Parathyroid adenoma (tissue), 2 donors: ENCODE results near the gene COL4A2.

Experiments used
- H2AFZ ChIP-seq: fragments of 300-600 bp; sonication (generic); one replicate; pipeline ENCODE4 v1.7.0; 2017; ENCODE audit warnings: antibody characterized with exemption, mild to moderate bottlenecking
- H3K27ac ChIP-seq: fragments of 300-600 bp; sonication (generic); one replicate; pipeline ENCODE4 v1.7.0; 2017
- H3K27me3 ChIP-seq: fragments of 300-600 bp; sonication (generic); one replicate; pipeline ENCODE4 v1.7.0; 2017; ENCODE audit warnings: low read length; ENCODE audit not compliant: control insufficient read depth, insufficient read depth
- H3K36me3 ChIP-seq: fragments of 300-600 bp; sonication (generic); one replicate; pipeline ENCODE4 v1.7.0; 2017; ENCODE audit warnings: low read length; ENCODE audit not compliant: control insufficient read depth, insufficient read depth
- H3K4me1 ChIP-seq: fragments of 300-600 bp; sonication (generic); one replicate; pipeline ENCODE4 v1.7.0; 2017; ENCODE audit warnings: control low read depth
- H3K4me2 ChIP-seq: fragments of 300-600 bp; sonication (generic); one replicate; pipeline ENCODE4 v1.7.0; 2017; ENCODE audit warnings: low read length
- H3K4me3 ChIP-seq: fragments of 300-600 bp; sonication (generic); one replicate; pipeline ENCODE4 v1.7.0; 2017; ENCODE audit warnings: low read depth, low read length
- H3K79me2 ChIP-seq: fragments of 300-600 bp; sonication (generic); one replicate; pipeline ENCODE4 v1.7.0; 2017; ENCODE audit warnings: control low read depth
- H3K9ac ChIP-seq: fragments of 300-600 bp; sonication (generic); one replicate; pipeline ENCODE4 v1.7.0; 2017; ENCODE audit warnings: mild to moderate bottlenecking
- H3K9me3 ChIP-seq: fragments of 300-600 bp; sonication (generic); one replicate; pipeline ENCODE4 v1.7.0; 2017; ENCODE audit warnings: low read length; ENCODE audit not compliant: control insufficient read depth
- TF ChIP-seq, protein P1 (sequence below): fragments of 300-600 bp; sonication (generic); IDR thresholded peaks from one replicate; pipeline ENCODE4 v1.7.0; 2017; ENCODE audit warnings: antibody characterized with exemption, mild to moderate bottlenecking
- donor health status: primary hyperparathyroidism.

Gene COL4A2

DNA sequence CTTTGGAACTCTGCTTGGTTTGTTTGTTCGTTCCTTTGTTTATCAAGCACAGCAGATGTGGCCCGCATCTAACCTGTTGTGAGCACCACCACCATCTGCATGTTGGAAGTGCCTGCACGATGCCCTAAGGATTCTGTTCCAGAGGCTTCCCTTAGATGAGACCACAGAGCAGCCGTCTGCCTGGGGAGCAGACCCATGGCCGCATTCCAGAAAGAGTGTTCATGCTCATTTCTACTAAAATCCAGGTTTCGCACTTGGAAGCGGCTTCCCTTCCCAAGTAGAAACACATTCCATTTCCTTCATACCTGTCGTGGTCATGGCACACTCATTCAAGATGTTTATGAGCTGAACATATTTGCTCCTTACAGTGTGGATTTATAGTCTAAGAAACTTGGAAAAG is 27.2 kb downstream of the COL4A2 start:
- Histone ChIP-seq H3K27ac (no peak overlapping the region), H3K27me3 (no peaks in the 10 kb centered on the region), H3K4me3 (no peak overlapping the region), H3K79me2 (no peaks in the 10 kb centered on the region), H3K36me3 (no peaks in the 10 kb centered on the region), H3K4me2 (no peak overlapping the region), H3K9ac (no peak overlapping the region), H3K4me1 (no peaks in the 10 kb centered on the region), H3K9me3 (no peaks in the 10 kb centered on the region), H2AFZ (no peak overlapping the region)
- TF ChIP-seq, protein P1, sequence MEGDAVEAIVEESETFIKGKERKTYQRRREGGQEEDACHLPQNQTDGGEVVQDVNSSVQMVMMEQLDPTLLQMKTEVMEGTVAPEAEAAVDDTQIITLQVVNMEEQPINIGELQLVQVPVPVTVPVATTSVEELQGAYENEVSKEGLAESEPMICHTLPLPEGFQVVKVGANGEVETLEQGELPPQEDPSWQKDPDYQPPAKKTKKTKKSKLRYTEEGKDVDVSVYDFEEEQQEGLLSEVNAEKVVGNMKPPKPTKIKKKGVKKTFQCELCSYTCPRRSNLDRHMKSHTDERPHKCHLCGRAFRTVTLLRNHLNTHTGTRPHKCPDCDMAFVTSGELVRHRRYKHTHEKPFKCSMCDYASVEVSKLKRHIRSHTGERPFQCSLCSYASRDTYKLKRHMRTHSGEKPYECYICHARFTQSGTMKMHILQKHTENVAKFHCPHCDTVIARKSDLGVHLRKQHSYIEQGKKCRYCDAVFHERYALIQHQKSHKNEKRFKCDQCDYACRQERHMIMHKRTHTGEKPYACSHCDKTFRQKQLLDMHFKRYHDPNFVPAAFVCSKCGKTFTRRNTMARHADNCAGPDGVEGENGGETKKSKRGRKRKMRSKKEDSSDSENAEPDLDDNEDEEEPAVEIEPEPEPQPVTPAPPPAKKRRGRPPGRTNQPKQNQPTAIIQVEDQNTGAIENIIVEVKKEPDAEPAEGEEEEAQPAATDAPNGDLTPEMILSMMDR, result no peak

DNA sequence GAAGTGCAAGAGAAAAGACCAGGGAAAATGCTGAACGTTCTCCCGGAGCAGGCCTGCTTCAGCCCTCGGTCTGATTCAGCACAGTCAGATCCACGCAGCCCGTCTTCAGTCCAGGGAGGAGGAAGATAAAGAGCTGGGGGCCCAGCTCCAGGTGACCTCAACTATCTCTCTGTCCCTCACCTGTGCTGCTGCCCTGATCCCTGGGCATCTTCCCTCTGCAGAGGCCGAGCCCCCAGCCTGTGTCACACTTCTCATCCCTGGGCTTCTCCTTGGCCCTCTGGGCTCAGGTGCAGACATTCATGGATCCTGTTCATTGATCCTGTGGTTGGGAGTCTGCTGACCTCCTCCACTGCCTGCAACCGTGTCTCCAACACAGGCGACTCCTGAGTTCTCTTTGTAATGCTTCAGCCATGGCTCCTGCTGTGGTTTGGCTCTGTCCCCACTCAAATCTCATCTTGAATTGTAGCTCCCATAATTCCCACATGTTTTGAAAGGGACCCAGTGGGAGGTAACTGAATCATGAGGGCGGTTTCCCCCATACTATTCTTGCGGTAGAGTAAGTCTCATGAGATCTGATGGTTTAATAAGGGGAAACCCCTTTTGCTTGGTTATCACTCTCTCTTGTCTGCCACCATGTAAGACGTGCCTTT is 27.9 kb downstream of the COL4A2 start:
- TF ChIP-seq, protein P1, result no peak
- no peaks in the 10 kb centered on the region for H3K36me3 ChIP-seq
- H3K4me1 ChIP-seq, result no peaks in the 10 kb centered on the region
- H3K9ac ChIP-seq, result no peak overlapping the region
- no peak overlapping the region for H3K4me2 ChIP-seq
- H3K27ac ChIP-seq, result no peak overlapping the region
- H3K27me3 ChIP-seq, result no peaks in the 10 kb centered on the region
- no peak overlapping the region for H3K4me3 ChIP-seq
- H3K79me2 ChIP-seq, result no peaks in the 10 kb centered on the region
- no peak overlapping the region for H2AFZ ChIP-seq
- H3K9me3 ChIP-seq, result no peaks in the 10 kb centered on the region

DNA sequence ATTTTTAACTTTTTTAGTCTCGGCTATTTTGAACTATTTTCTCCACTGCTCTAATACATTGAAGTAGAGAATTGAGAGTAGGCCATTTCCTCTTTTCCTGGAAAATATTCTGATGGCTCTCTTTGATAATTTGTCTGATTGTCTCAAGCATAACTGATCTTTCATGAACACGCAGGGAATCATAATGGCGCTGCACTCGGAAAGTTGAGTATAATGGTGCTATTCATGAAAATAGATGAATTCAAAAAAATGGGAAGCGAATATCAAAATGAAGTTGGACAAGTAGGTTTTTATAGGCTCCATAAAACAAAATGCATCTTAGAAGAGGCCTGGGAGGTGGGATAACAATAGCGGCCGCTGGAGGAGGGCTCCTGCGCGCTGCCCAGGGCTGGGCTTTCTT is 29.0 kb downstream of the COL4A2 start:
- Histone ChIP-seq H3K4me2 (no peak overlapping the region), H3K27ac (no peak overlapping the region), H3K9me3 (no peaks in the 10 kb centered on the region), H3K9ac (no peak overlapping the region), H2AFZ (no peak overlapping the region), H3K27me3 (no peaks in the 10 kb centered on the region), H3K4me3 (no peak overlapping the region), H3K36me3 (no peaks in the 10 kb centered on the region), H3K79me2 (no peaks in the 10 kb centered on the region), H3K4me1 (no peaks in the 10 kb centered on the region)
- TF ChIP-seq, protein P1, result no peak

DNA sequence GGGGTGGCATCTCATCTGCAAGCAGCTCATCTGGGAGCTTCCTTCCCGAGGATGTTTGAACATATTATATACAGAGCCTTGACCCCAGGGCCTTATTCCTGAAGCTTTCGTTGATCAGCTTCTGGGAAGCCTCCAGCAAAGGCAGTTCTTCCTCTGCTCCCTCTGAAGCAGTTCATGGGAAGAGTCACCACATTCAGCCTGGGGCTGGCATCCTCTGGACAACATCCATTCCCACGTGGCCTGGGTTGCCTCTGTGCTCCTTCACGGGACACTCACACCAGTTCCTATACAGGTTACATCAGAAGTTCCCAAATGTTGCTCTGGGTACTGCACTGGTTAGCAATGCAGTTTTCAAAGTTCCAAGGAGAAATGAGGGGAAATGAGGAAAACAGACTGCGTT is 29.6 kb downstream of the COL4A2 start:
- TF ChIP-seq, protein P1, result no peak
- H3K36me3 ChIP-seq, result no peaks in the 10 kb centered on the region
- H3K9me3 ChIP-seq, result no peaks in the 10 kb centered on the region
- no peaks in the 10 kb centered on the region for H3K4me1 ChIP-seq
- H3K27me3 ChIP-seq, result no peaks in the 10 kb centered on the region
- no peak overlapping the region for H3K4me3 ChIP-seq
- H3K27ac ChIP-seq, result no peak overlapping the region
- H3K4me2 ChIP-seq, result no peak overlapping the region
- H3K9ac ChIP-seq, result no peak overlapping the region
- H3K79me2 ChIP-seq, result no peaks in the 10 kb centered on the region
- no peak overlapping the region for H2AFZ ChIP-seq

DNA sequence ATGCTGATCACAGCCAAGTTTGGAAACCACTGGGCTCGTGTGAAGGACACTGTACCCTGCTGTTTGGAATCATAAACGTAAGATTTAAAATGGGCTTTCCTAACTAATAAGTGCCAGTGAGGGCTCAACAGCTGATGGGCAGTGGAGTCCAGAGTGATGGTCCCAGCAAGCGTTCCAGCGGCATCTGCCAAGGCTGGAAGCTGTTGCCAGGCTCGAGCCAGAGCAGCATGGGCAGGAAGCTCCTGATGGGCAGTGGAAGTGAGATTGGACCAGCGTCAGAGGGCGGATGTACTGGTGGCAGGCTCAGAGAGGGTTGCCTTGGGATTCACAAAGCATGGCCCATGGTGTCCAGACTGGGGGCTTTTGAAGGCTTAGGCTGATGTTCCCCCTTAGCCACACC is 30.2 kb downstream of the COL4A2 start:
- H3K27ac ChIP-seq, result no peak overlapping the region
- no peak overlapping the region for H2AFZ ChIP-seq
- no peaks in the 10 kb centered on the region for H3K27me3 ChIP-seq
- H3K4me1 ChIP-seq, result no peaks in the 10 kb centered on the region
- H3K9me3 ChIP-seq, result no peaks in the 10 kb centered on the region
- H3K4me2 ChIP-seq, result no peak overlapping the region
- TF ChIP-seq, protein P1, result no peak
- no peaks in the 10 kb centered on the region for H3K79me2 ChIP-seq
- H3K36me3 ChIP-seq, result no peaks in the 10 kb centered on the region
- H3K4me3 ChIP-seq, result no peak overlapping the region
- no peak overlapping the region for H3K9ac ChIP-seq
